H1 (cell line): ENCODE results near the gene CDKN2B. TPM values are rescaled to one million over a fixed set of nuclear protein-coding genes. Genes with fewer than 3 reads are reported as not detected.

Source experiments
- ATF2 ChIP-seq: IDR thresholded peaks from 2 replicates; pipeline ENCODE4 v1.6.1; 2012; ENCODE audit warnings: low read length, inconsistent platforms
- BACH1 ChIP-seq: IDR thresholded peaks from 2 replicates; pipeline ENCODE4 v1.6.1; 2012; ENCODE audit warnings: low read length, improper control_type of control experiment
- BRCA1 ChIP-seq: IDR thresholded peaks from 2 replicates; pipeline ENCODE4 v1.6.1; 2012; ENCODE audit warnings: low read depth, low read length, improper control_type of control experiment
- CBX8 ChIP-seq: fragments of 300-800, 300-1000 bp; sonication (generic); IDR thresholded peaks from 2 replicates; pipeline ENCODE4 v1.7.1; 2016; ENCODE audit warnings: low read depth, low read length, borderline replicate concordance
- CEBPB ChIP-seq: IDR thresholded peaks from 2 replicates; pipeline ENCODE4 v1.6.1; 2012; ENCODE audit warnings: low read depth, low read length
- FOSL1 ChIP-seq: IDR thresholded peaks from 2 replicates; pipeline ENCODE4 v1.6.1; 2011; ENCODE audit warnings: mild to moderate bottlenecking, low read depth, low read length, moderate library complexity; ENCODE audit not compliant: insufficient read depth
- HDAC6 ChIP-seq: IDR thresholded peaks from one replicate; pipeline ENCODE4 v1.7.1; 2012; ENCODE audit warnings: low read depth, mild to moderate bottlenecking, inconsistent platforms, low read length, moderate library complexity
- JUN ChIP-seq: IDR thresholded peaks from 2 replicates; pipeline ENCODE4 v1.6.1; 2011; ENCODE audit warnings: low read depth, mild to moderate bottlenecking, improper control_type of control experiment, low read length
- JUND ChIP-seq: IDR thresholded peaks from 2 replicates; pipeline ENCODE4 v1.6.1; 2011; ENCODE audit warnings: mild to moderate bottlenecking, improper control_type of control experiment, low read length
- KDM5A ChIP-seq: fragments of 200-600 bp; IDR thresholded peaks from 2 replicates; pipeline ENCODE4 v1.7.1; 2012; ENCODE audit warnings: mild to moderate bottlenecking, low read length, inconsistent platforms, mixed read lengths
- NRF1 ChIP-seq: IDR thresholded peaks from 2 replicates; pipeline ENCODE4 v1.6.1; 2011; ENCODE audit warnings: mild to moderate bottlenecking, low read depth, low read length, improper control_type of control experiment
- POLR2A ChIP-seq, 2 experiments: IDR thresholded peaks; 1 replicate in 1 of 2; 2 replicates in 1 of 2; pipeline ENCODE4 v1.6.1; 2011; ENCODE audit warnings: low read depth in 2 of 2, low read length in 2 of 2, mild to moderate bottlenecking in 2 of 2; ENCODE audit errors: control extremely low read depth in 1 of 2
- RBBP5 ChIP-seq: IDR thresholded peaks from 2 replicates; pipeline ENCODE4 v1.7.1; 2012; ENCODE audit warnings: low read depth, mild to moderate bottlenecking, inconsistent platforms, low read length, moderate library complexity, borderline replicate concordance
- RXRA ChIP-seq: IDR thresholded peaks from 2 replicates; pipeline ENCODE4 v1.6.1; 2011; ENCODE audit warnings: low read depth, mild to moderate bottlenecking, low read length, moderate library complexity; ENCODE audit not compliant: insufficient read depth
- SAP30 ChIP-seq: fragments of 300-600 bp; sonication (generic); IDR thresholded peaks from 2 replicates; pipeline ENCODE4 v1.7.1; 2012; ENCODE audit warnings: low read length, moderate library complexity, mild to moderate bottlenecking, inconsistent platforms; ENCODE audit not compliant: insufficient read depth, insufficient replicate concordance
- SIN3A ChIP-seq, 2 experiments: IDR thresholded peaks in 1 of 2; conservative IDR thresholded peaks in 1 of 2; 2 replicates each; pipeline ENCODE4 v1.6.1; 2011 to 2012; ENCODE audit warnings: low read length in 2 of 2, improper control_type of control experiment in 1 of 2, low read depth in 1 of 2, mild to moderate bottlenecking in 1 of 2
- SIRT6 ChIP-seq: IDR thresholded peaks from one replicate; pipeline ENCODE4 v1.7.1; 2012; ENCODE audit warnings: low read length, inconsistent platforms
- SP1 ChIP-seq: IDR thresholded peaks from 2 replicates; pipeline ENCODE4 v1.6.1; 2011; ENCODE audit warnings: low read depth, low read length
- SP2 ChIP-seq: IDR thresholded peaks from 2 replicates; pipeline ENCODE4 v1.6.1; 2012; ENCODE audit warnings: mild to moderate bottlenecking, low read length, inconsistent platforms
- TAF1 ChIP-seq: IDR thresholded peaks from 2 replicates; pipeline ENCODE4 v1.6.1; 2011; ENCODE audit warnings: mild to moderate bottlenecking, low read depth, low read length
- TAF7 ChIP-seq: optimal IDR thresholded peaks from 2 replicates; pipeline ENCODE3; 2011; ENCODE audit warnings: low read depth, mild to moderate bottlenecking, inconsistent platforms, low read length, moderate library complexity, borderline replicate concordance
- TCF12 ChIP-seq: IDR thresholded peaks from 2 replicates; pipeline ENCODE4 v1.6.1; 2011; ENCODE audit warnings: low read depth, mild to moderate bottlenecking, low read length
- polyA plus RNA-seq, 7 experiments: library from polyadenylated mRNA; depleted of rRNA in 3 of 7; stranded (reverse) in 5 of 7; unstranded in 2 of 7; fragments of >200 nt in 5 of 7; fragments of 200-250 nt in 2 of 7; gene quantifications; 1 replicate in 5 of 7; 2 replicates in 1 of 7; 4 replicates in 1 of 7; pipeline versions ENCODE4 v1.2.1 to v1.2.3, GENCODE V29; 2011 to 2013; ENCODE audit warnings: missing spikeins in 2 of 7, mixed read lengths in 2 of 7
- total RNA-seq: library from RNA; stranded (reverse); fragmentation: NEBNext Ultra II Directional; extraction: Animal tissue kit (Norgen Biotek cat#: 25700); gene quantifications from 2 replicates; pipeline ENCODE4 v1.2.1, GENCODE V29; 2021
- TF ChIP-seq, protein P1 (sequence below): IDR thresholded peaks from 2 replicates; pipeline ENCODE4 v1.6.1; 2012; ENCODE audit warnings: inconsistent platforms

CDKN2B gene
- total and polyA plus RNA-seq, 2 of the 8 experiments (the other 6 are each of a cell fraction or from before 2014, with no cell fraction given), result 0.20 to 0.88 TPM

- TF ChIP-seq CEBPB, result no peak
- no peak; the same call in 1 of the 2 replicates for TF ChIP-seq RBBP5
- TF ChIP-seq ATF2, result no peak
- no peak for TF ChIP-seq CBX8
- TF ChIP-seq KDM5A, result no peak
- TF ChIP-seq BRCA1, result no peak
- no peak for TF ChIP-seq RXRA
- no peak for TF ChIP-seq TAF7
- 0 out of 2 replicates have a peak, but pooled peaks have one; percentile 70 for TF ChIP-seq TCF12
- no peak for TF ChIP-seq JUND
- peak in 1 of 2 experiments; percentile 61; a peak in 2 of 3 replicates for TF ChIP-seq POLR2A (IDR thresholded peaks at IDR 0.05; ENCODE audit: control extremely low read depth in 1 of 2, low read depth in 2 of 2, low read length in 2 of 2)
- TF ChIP-seq, protein P1, sequence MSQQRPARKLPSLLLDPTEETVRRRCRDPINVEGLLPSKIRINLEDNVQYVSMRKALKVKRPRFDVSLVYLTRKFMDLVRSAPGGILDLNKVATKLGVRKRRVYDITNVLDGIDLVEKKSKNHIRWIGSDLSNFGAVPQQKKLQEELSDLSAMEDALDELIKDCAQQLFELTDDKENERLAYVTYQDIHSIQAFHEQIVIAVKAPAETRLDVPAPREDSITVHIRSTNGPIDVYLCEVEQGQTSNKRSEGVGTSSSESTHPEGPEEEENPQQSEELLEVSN, result peak; percentile 19; the same call in 1 of the 2 replicates
- no peak for TF ChIP-seq SP1
- no peak for TF ChIP-seq JUN
- no peak for TF ChIP-seq BACH1
- no peak for TF ChIP-seq FOSL1
- TF ChIP-seq TAF1, result peak; percentile 73; the same call in 1 of the 2 replicates
- peak; percentile 75 for TF ChIP-seq NRF1
- no peak for TF ChIP-seq SAP30
- peak; percentile 77 to 78; a peak in 2 of 4 replicates for TF ChIP-seq SIN3A (conservative IDR thresholded peaks at IDR 0.05 in 1 of 2, IDR thresholded peaks at IDR 0.05 in 1 of 2; ENCODE audit: low read depth in 1 of 2, low read length in 2 of 2)
- TF ChIP-seq SIRT6, result no peak
- TF ChIP-seq HDAC6, result no peak
- TF ChIP-seq SP2, result no peak
These were observed at the start of gene CDKN2B (continued) for GRCh38 chr9:22008717-22009505.
